ENCODE measurements around the gene ZNF804A.
"Not testable (repeated sequence)": the region's sequence is repeated elsewhere in the genome, so short reads cannot be mapped to it uniquely, and the experiment has no call there.

The ZNF804A gene

GRCh38 chr2:184735611-184736010, 137.3 kb downstream of the ZNF804A start:
- DNase-seq (ENCODE audit: low spot score), result no peak
- TF ChIP-seq, protein P1, sequence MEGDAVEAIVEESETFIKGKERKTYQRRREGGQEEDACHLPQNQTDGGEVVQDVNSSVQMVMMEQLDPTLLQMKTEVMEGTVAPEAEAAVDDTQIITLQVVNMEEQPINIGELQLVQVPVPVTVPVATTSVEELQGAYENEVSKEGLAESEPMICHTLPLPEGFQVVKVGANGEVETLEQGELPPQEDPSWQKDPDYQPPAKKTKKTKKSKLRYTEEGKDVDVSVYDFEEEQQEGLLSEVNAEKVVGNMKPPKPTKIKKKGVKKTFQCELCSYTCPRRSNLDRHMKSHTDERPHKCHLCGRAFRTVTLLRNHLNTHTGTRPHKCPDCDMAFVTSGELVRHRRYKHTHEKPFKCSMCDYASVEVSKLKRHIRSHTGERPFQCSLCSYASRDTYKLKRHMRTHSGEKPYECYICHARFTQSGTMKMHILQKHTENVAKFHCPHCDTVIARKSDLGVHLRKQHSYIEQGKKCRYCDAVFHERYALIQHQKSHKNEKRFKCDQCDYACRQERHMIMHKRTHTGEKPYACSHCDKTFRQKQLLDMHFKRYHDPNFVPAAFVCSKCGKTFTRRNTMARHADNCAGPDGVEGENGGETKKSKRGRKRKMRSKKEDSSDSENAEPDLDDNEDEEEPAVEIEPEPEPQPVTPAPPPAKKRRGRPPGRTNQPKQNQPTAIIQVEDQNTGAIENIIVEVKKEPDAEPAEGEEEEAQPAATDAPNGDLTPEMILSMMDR (IDR thresholded peaks at IDR 0.05; ENCODE audit: extremely low read depth, missing control alignments), result no peak

DNA sequence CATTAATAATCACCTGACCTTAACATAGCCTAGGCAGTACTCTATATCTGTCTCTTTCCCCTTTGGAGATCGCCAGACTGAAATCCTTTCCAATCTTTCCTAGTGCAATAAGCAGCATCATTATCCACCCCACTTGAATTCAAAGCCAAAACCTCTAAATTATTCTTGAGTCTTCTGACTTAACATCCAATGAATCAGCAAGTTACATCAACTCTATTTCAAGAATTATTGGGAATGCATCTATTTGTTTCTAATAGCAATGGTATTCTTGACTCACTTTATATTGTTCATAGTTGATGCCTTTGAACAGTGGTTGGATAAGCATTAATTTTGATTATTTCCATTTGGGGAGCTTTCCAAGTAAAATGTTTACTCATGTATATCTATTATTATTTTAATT, 144.8 kb downstream of the ZNF804A start:
- DNase-seq (ENCODE audit: low spot score), result no peak
- TF ChIP-seq, protein P1 (IDR thresholded peaks at IDR 0.05; ENCODE audit: extremely low read depth, missing control alignments), result no peak

GRCh38 chr2:184756161-184756560, 157.8 kb downstream of the ZNF804A start:
- TF ChIP-seq, protein P1 (IDR thresholded peaks at IDR 0.05; ENCODE audit: extremely low read depth, missing control alignments), result no peak
- DNase-seq (ENCODE audit: low spot score), result no peak

- TF ChIP-seq, protein P1 (IDR thresholded peaks at IDR 0.05; ENCODE audit: extremely low read depth, missing control alignments), result no peak
- DNase-seq (ENCODE audit: low spot score), result no peak
These were observed 158.6 kb downstream of the ZNF804A start for GRCh38 chr2:184756885-184757284.

DNA sequence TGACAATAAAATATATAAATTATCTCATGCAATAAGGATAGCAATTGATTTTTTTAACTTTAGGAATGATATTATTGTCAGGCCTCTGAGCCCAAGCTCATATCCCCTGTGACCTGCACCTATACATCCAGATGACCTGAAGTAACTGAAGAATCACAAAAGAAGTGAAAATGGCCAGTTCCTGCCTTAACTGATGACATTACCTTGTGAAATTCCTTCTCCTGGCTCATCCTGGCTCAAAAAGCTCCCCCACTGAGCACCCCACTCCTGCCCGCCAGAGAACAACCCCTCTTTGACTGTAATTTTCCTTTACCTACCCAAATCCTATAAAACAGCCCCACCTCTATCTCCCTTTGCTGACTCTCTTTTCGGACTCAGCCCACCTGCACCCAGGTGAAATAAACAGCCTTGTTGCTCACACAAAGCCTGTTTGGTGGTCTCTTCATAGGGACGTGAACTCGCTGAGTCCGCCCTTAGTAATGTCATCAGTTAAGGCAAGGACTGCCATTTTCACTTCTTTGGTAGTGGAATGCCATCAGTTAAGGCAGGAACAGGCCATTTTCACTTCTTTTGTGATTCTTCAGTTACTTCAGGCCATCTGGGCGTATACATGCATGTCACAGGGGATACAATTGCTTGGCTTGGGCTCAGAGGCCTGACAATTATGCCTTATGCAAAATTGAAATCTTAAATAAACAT, 161.4 kb downstream of the ZNF804A start:
- not testable (repeated sequence) for DNase-seq (ENCODE audit: low spot score)

DNA sequence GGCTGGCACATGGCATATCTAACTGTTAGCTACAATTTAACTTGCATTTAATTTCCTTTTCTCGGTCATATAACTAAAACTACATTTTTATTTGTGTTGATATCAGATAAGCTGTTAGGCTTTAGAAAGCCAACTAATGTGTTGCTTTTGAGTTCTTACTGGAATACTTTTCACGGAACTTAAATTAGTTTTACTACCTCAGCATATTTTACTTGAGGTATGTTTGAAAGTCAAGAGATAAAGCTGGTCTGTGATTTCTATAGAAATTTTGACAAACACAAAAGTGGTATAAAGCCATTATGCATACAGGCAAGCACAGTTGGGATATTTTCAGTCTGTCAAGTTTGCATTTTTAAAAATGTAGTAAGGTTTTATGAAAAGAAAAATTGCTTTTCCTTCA, 162.6 kb downstream of the ZNF804A start:
- TF ChIP-seq, protein P1 (IDR thresholded peaks at IDR 0.05; ENCODE audit: extremely low read depth, missing control alignments), result no peak

GRCh38 chr2:184765112-184765895, 167.0 kb downstream of the ZNF804A start:
- DNase-seq (ENCODE audit: low spot score), result no peak
- TF ChIP-seq, protein P1 (IDR thresholded peaks at IDR 0.05; ENCODE audit: extremely low read depth, missing control alignments), result no peak

More for the DNA sequence above, 162.6 kb downstream of the ZNF804A start:
- DNase-seq (ENCODE audit: low spot score), result no peak

All from GM20000 (cell line).